Neural progenitor cell (in vitro differentiated cells): ENCODE measurements around the gene SERPIND1. TPM values are rescaled to one million over a fixed set of nuclear protein-coding genes. Genes with fewer than 3 reads are reported as not detected.
"Not testable (repeated sequence)": the region's sequence is repeated elsewhere in the genome, so short reads cannot be mapped to it uniquely, and the experiment has no call there.

ENCODE experiments used
- DNase-seq: peaks from one replicate; pipeline ENCODE4 v3.0.0-alpha.2; 2016; ENCODE audit warnings: low spot score
- H2AFZ ChIP-seq: fragments of 200-600 bp; sonication (generic); replicated peaks from 2 replicates; pipeline ENCODE4 v1.6.1; 2016; ENCODE audit warnings: antibody characterized with exemption
- H3F3A ChIP-seq: fragments of 200-600 bp; sonication (generic); 2 replicates; pipeline ENCODE4 v1.6.1; 2016; ENCODE audit warnings: antibody characterized with exemption, low read depth
- H3K27ac ChIP-seq: fragments of 200-600 bp; sonication (generic); 2 replicates; pipeline ENCODE4 v1.5.1; 2016; ENCODE audit warnings: mild to moderate bottlenecking
- H3K27me3 ChIP-seq: fragments of 200-600 bp; sonication (generic); 2 replicates; pipeline ENCODE4 v1.6.1; 2016; ENCODE audit warnings: mild to moderate bottlenecking, moderate library complexity
- H3K36me3 ChIP-seq: fragments of 200-600 bp; sonication (generic); 2 replicates; pipeline ENCODE4 v1.5.1; 2016
- H3K4me1 ChIP-seq: fragments of 200-600 bp; sonication (generic); 2 replicates; pipeline ENCODE4 v1.6.1; 2016; ENCODE audit warnings: mixed run types
- H3K4me2 ChIP-seq: fragments of 200-600 bp; sonication (generic); 2 replicates; pipeline ENCODE4 v1.6.1; 2016
- H3K4me3 ChIP-seq: fragments of 200-600 bp; sonication (generic); 2 replicates; pipeline ENCODE4 v1.5.1; 2016
- H3K79me2 ChIP-seq: fragments of 200-600 bp; sonication (generic); 2 replicates; pipeline ENCODE4 v1.6.1; 2016; ENCODE audit warnings: low read depth
- H3K9ac ChIP-seq: fragments of 200-600 bp; sonication (generic); 2 replicates; pipeline ENCODE4 v1.6.1; 2016
- H3K9me3 ChIP-seq: fragments of 200-600 bp; sonication (generic); 2 replicates; pipeline ENCODE4 v1.5.1; 2016; ENCODE audit warnings: low read depth
- H4K20me1 ChIP-seq: fragments of 200-600 bp; sonication (generic); 2 replicates; pipeline ENCODE4 v1.6.1; 2016; ENCODE audit warnings: low read depth
- H3K27ac Mint-ChIP-seq: 3 replicates; pipeline ENCODE4 v1.8.0; 2021; ENCODE audit warnings: mixed read lengths
- H3K27me3 Mint-ChIP-seq: 2 replicates; pipeline ENCODE4 v1.8.0; 2022; ENCODE audit warnings: low read depth, mild to moderate bottlenecking, inconsistent platforms, moderate library complexity, mixed read lengths; ENCODE audit not compliant: insufficient read depth
- H3K36me3 Mint-ChIP-seq: 3 replicates; pipeline ENCODE4 v1.8.0; 2021; ENCODE audit warnings: mixed read lengths
- H3K4me1 Mint-ChIP-seq: 3 replicates; pipeline ENCODE4 v1.8.0; 2021; ENCODE audit warnings: mixed read lengths
- H3K4me3 Mint-ChIP-seq: 3 replicates; pipeline ENCODE4 v1.8.0; 2021; ENCODE audit warnings: mild to moderate bottlenecking, moderate library complexity, mixed read lengths
- H3K9me3 Mint-ChIP-seq: 3 replicates; pipeline ENCODE4 v1.8.0; 2020; ENCODE audit warnings: mixed read lengths
- CTCF ChIP-seq: fragments of 200-600 bp; sonication (generic); IDR thresholded peaks from 2 replicates; pipeline ENCODE4 v1.5.1; 2017; ENCODE audit warnings: antibody characterized with exemption, mild to moderate bottlenecking
- EZH2 ChIP-seq: fragments of 200-600 bp; sonication (generic); IDR thresholded peaks from 2 replicates; pipeline ENCODE4 v1.6.1; 2017; ENCODE audit warnings: antibody characterized with exemption, mild to moderate bottlenecking, moderate library complexity
- EZH2phosphoT487 ChIP-seq: fragments of 200-600 bp; sonication (generic); IDR thresholded peaks from 2 replicates; pipeline ENCODE4 v1.6.1; 2017; ENCODE audit warnings: antibody characterized with exemption
- total RNA-seq: library from RNA; depleted of rRNA; stranded (reverse); fragments of >200 nt; gene quantifications from 2 replicates; pipeline ENCODE4 v1.2.3, GENCODE V29; 2015; ENCODE audit warnings: low replicate concordance

SERPIND1 gene
- total RNA-seq, 1 donor from 2014 or later, result not detected

- Mint-ChIP-seq H3K27me3 (peaks cover 3% of the 10 kb centered on the region), H3K36me3 (peaks cover 12% of the 10 kb centered on the region), H3K4me3 (no peak overlapping the region), H3K27ac (no peak overlapping the region), H3K9me3 (no peaks in the 10 kb centered on the region), H3K4me1 (no peaks in the 10 kb centered on the region)
- no peak for DNase-seq
- no peak for TF ChIP-seq CTCF
- no peak for TF ChIP-seq EZH2phosphoT487
- TF ChIP-seq EZH2, result no peak
- H3K4me1 ChIP-seq, result no peaks in the 10 kb centered on the region
- H2AFZ ChIP-seq, result no peak overlapping the region
- H4K20me1 ChIP-seq, result no peaks in the 10 kb centered on the region
- H3F3A ChIP-seq, result no peaks in the 10 kb centered on the region
- H3K36me3 ChIP-seq, result no peaks in the 10 kb centered on the region
- no peak overlapping the region for H3K4me3 ChIP-seq
- no peaks in the 10 kb centered on the region for H3K27me3 ChIP-seq
- no peak overlapping the region for H3K27ac ChIP-seq
- no peaks in the 10 kb centered on the region for H3K9me3 ChIP-seq
- no peak overlapping the region for H3K9ac ChIP-seq
- no peaks in the 10 kb centered on the region for H3K79me2 ChIP-seq
- H3K4me2 ChIP-seq, result no peak overlapping the region
Observed at GRCh38 chr22:20765938-20766337, 8.0 kb upstream of the SERPIND1 start.

- H3K9me3 Mint-ChIP-seq, result no peaks in the 10 kb centered on the region
- H3K27ac Mint-ChIP-seq, result no peak overlapping the region
- H3K79me2 ChIP-seq, result no peaks in the 10 kb centered on the region
- H3K9ac ChIP-seq, result no peak overlapping the region
- H3K36me3 Mint-ChIP-seq, result peaks cover 12% of the 10 kb centered on the region
- H3K4me1 ChIP-seq, result no peaks in the 10 kb centered on the region
- DNase-seq, result no peak
- no peak overlapping the region for H3K4me3 Mint-ChIP-seq
- no peak overlapping the region for H3K27ac ChIP-seq
- H3K27me3 ChIP-seq, result no peaks in the 10 kb centered on the region
- H3K4me1 Mint-ChIP-seq, result no peaks in the 10 kb centered on the region
- no peaks in the 10 kb centered on the region for H3F3A ChIP-seq
- no peaks in the 10 kb centered on the region for H3K36me3 ChIP-seq
- no peak overlapping the region for H2AFZ ChIP-seq
- H3K4me2 ChIP-seq, result no peak overlapping the region
- TF ChIP-seq EZH2 (no peak), CTCF (no peak), EZH2phosphoT487 (no peak)
- H3K4me3 ChIP-seq, result no peak overlapping the region
- peaks cover 3% of the 10 kb centered on the region for H3K27me3 Mint-ChIP-seq
- H3K9me3 ChIP-seq, result no peaks in the 10 kb centered on the region
- no peaks in the 10 kb centered on the region for H4K20me1 ChIP-seq
Observed at GRCh38 chr22:20766530-20766929, 7.4 kb upstream of the SERPIND1 start.

GRCh38 chr22:20769496-20769826 lies 4.5 kb upstream of the SERPIND1 start:
- H2AFZ ChIP-seq, H3K36me3 Mint-ChIP-seq: not testable (repeated sequence)

GRCh38 chr22:20771918-20772625 lies 1.8 kb upstream of the SERPIND1 start:
- H4K20me1 ChIP-seq, result no peaks in the 10 kb centered on the region
- no peak overlapping the region for H3K27ac ChIP-seq
- peaks cover 5% of the 10 kb centered on the region for H3K4me1 Mint-ChIP-seq
- H3K9me3 Mint-ChIP-seq, result no peaks in the 10 kb centered on the region
- H3K4me2 ChIP-seq, result no peak overlapping the region
- H3K4me3 ChIP-seq, result no peak overlapping the region
- H3K27me3 Mint-ChIP-seq, result no peaks in the 10 kb centered on the region
- peaks cover 4% of the 10 kb centered on the region for H3K36me3 Mint-ChIP-seq
- H3K9ac ChIP-seq, result no peak overlapping the region
- no peak overlapping the region for H3K4me3 Mint-ChIP-seq
- TF ChIP-seq EZH2phosphoT487 (no peak), CTCF (peak; percentile 39)
- H3F3A ChIP-seq, result no peaks in the 10 kb centered on the region
- no peaks in the 10 kb centered on the region for H3K27me3 ChIP-seq
- peak overlapping the region; percentile 63 for H3K27ac Mint-ChIP-seq
- H3K9me3 ChIP-seq, result no peaks in the 10 kb centered on the region
- peaks cover 6% of the 10 kb centered on the region for H3K4me1 ChIP-seq
- no peaks in the 10 kb centered on the region for H3K36me3 ChIP-seq
- H3K79me2 ChIP-seq, result no peaks in the 10 kb centered on the region
- DNase-seq, result peak; percentile 46
- no peak overlapping the region for H2AFZ ChIP-seq

More at GRCh38 chr22:20769496-20769826, 4.5 kb upstream of the SERPIND1 start:
- H4K20me1 ChIP-seq, DNase-seq, H3K4me2 ChIP-seq, H3K27me3 Mint-ChIP-seq, H3K27me3 ChIP-seq, H3K4me1 Mint-ChIP-seq, H3K27ac ChIP-seq, H3K9me3 ChIP-seq, H3K4me3 ChIP-seq, H3K9ac ChIP-seq, H3K4me3 Mint-ChIP-seq, H3F3A ChIP-seq, H3K9me3 Mint-ChIP-seq, H3K79me2 ChIP-seq, H3K27ac Mint-ChIP-seq, H3K4me1 ChIP-seq, H3K36me3 ChIP-seq: not testable (repeated sequence)
